B cell (primary cell): ENCODE results near the gene C19orf33. TPM values are rescaled to one million over a fixed set of nuclear protein-coding genes. Genes with fewer than 3 reads are reported as not detected.

Source experiments
- polyA plus RNA-seq: library from polyadenylated mRNA; depleted of rRNA; stranded (reverse); fragments of >200 nt; gene quantifications from 2 replicates; pipeline ENCODE4 v1.2.3, GENCODE V29; 2012
- small RNA-seq: library from RNA; depleted of rRNA; stranded (forward); fragments of <200 nt; gene quantifications from one replicate; pipeline ENCODE3, GENCODE V24; 2012; ENCODE audit warnings: low replicate concordance, low read depth; ENCODE audit not compliant: insufficient read length
- total RNA-seq, 2 donors: library from RNA; stranded (reverse); fragments of 120-200 nt in 1 of 2; gene quantifications; 1 replicate in 1 of 2; 2 replicates in 1 of 2; pipeline versions ENCODE4 v1.2.3 to v1.2.4, GENCODE V29; 2013 to 2022

The C19orf33 gene
- total and polyA plus RNA-seq, 2 donors (not counting 1 experiment from before 2014, with no cell fraction given), result 1.2 TPM; not detected in 1

Small RNAs within 50 kb of the gene (small RNA-seq; reads per million reads assigned to genes)
- gene RF00019, result not detected

Other genes starting within 250 kb of the C19orf33 start
- not detected in 2 replicates for gene DPF1, start 80.0 kb upstream of the C19orf33 start, total RNA-seq
- gene DPF1, start 80.0 kb upstream of the C19orf33 start, polyA plus RNA-seq, result 0.42 TPM in 1 of 2 replicates, not detected in the other
- gene PPP1R14A, start 47.9 kb upstream of the C19orf33 start, total RNA-seq, result 24.0 and 25.9 TPM in 2 replicates
- gene PPP1R14A, start 47.9 kb upstream of the C19orf33 start, polyA plus RNA-seq, result 32.6 and 33.8 TPM in 2 replicates
- 70.0 and 78.5 TPM in 2 replicates for gene SPINT2, start 39.7 kb upstream of the C19orf33 start, total RNA-seq
- 49.1 and 50.0 TPM in 2 replicates for gene SPINT2, start 39.7 kb upstream of the C19orf33 start, polyA plus RNA-seq
- gene YIF1B, start 11.7 kb downstream of the C19orf33 start, total RNA-seq, result 30.6 and 31.6 TPM in 2 replicates
- gene YIF1B, start 11.7 kb downstream of the C19orf33 start, polyA plus RNA-seq, result 39.5 and 58.3 TPM in 2 replicates
- 3.7 and 4.4 TPM in 2 replicates for gene KCNK6, start 15.6 kb downstream of the C19orf33 start, total RNA-seq
- 1.5 and 3.4 TPM in 2 replicates for gene KCNK6, start 15.6 kb downstream of the C19orf33 start, polyA plus RNA-seq
- 31.2 and 33.8 TPM in 2 replicates for gene CATSPERG, start 31.6 kb downstream of the C19orf33 start, total RNA-seq
- gene CATSPERG, start 31.6 kb downstream of the C19orf33 start, polyA plus RNA-seq, result 6.6 and 6.7 TPM in 2 replicates
- 77.1 and 88.1 TPM in 2 replicates for gene PSMD8, start 70.3 kb downstream of the C19orf33 start, total RNA-seq
- 77.1 and 122 TPM in 2 replicates for gene PSMD8, start 70.3 kb downstream of the C19orf33 start, polyA plus RNA-seq
- 0.34 TPM in 2 replicates for gene GGN, start 83.8 kb downstream of the C19orf33 start, total RNA-seq
- gene GGN, start 83.8 kb downstream of the C19orf33 start, polyA plus RNA-seq, result not detected in 2 replicates
- gene SPRED3, start 84.4 kb downstream of the C19orf33 start, total RNA-seq, result 1.1 and 1.2 TPM in 2 replicates
- gene SPRED3, start 84.4 kb downstream of the C19orf33 start, polyA plus RNA-seq, result 1.7 and 2.0 TPM in 2 replicates
- 44.1 and 45.3 TPM in 2 replicates for gene FAM98C, start 98.8 kb downstream of the C19orf33 start, total RNA-seq
- 62.0 and 73.5 TPM in 2 replicates for gene FAM98C, start 98.8 kb downstream of the C19orf33 start, polyA plus RNA-seq
- gene RASGRP4, start 122.0 kb downstream of the C19orf33 start, total RNA-seq, result 0.20 TPM in 1 of 2 replicates, not detected in the other
- gene RASGRP4, start 122.0 kb downstream of the C19orf33 start, polyA plus RNA-seq, result 0.98 and 1.5 TPM in 2 replicates
- gene RYR1, start 129.4 kb downstream of the C19orf33 start, total RNA-seq, result 3.3 and 3.8 TPM in 2 replicates
- 0.06 and 0.43 TPM in 2 replicates for gene RYR1, start 129.4 kb downstream of the C19orf33 start, polyA plus RNA-seq